GM13976 (cell line): ENCODE data around the gene PRIM2.
"Not testable (repeated sequence)": the region's sequence is repeated elsewhere in the genome, so short reads cannot be mapped to it uniquely, and the experiment has no call there.

ENCODE experiments used
- DNase-seq: peaks from one replicate; pipeline ENCODE4 v3.0.0; 2012; ENCODE audit warnings: low spot score
- CTCF ChIP-seq: IDR thresholded peaks from 2 replicates; pipeline ENCODE4 v1.5.1; 2012; ENCODE audit warnings: borderline replicate concordance, mild to moderate bottlenecking; ENCODE audit not compliant: insufficient read depth; ENCODE audit errors: extremely low read depth, missing control alignments, control extremely low read depth
- in situ Hi-C: fragments of 300-500 bp; cut with MboI; formaldehyde crosslinking; loops from one replicate; pipeline ENCODE4 v1.12.0; 2022; ENCODE audit warnings: low sequenced_read_pairs, mixed read lengths, inconsistent platforms; ENCODE audit not compliant: unreplicated experiment

Gene PRIM2

GRCh38 chr6:57434944-57435343 is 117.5 kb downstream of the PRIM2 start:
- in situ Hi-C loops: no loop called here
- no peak for DNase-seq
- no peak for TF ChIP-seq CTCF

GRCh38 chr6:57435475-57436160 is 118.2 kb downstream of the PRIM2 start:
- no peak for TF ChIP-seq CTCF
- DNase-seq: no peak
- in situ Hi-C loops: no loop called here

GRCh38 chr6:57440735-57441134 is 123.3 kb downstream of the PRIM2 start:
- DNase-seq, in situ Hi-C loops: not testable (repeated sequence)

- DNase-seq, in situ Hi-C loops: not testable (repeated sequence)
Observed at GRCh38 chr6:57442133-57442532, 124.7 kb downstream of the PRIM2 start.

- DNase-seq, in situ Hi-C loops: not testable (repeated sequence)
Observed at GRCh38 chr6:57443181-57443580, 125.8 kb downstream of the PRIM2 start.

GRCh38 chr6:57444787-57445186 is 127.4 kb downstream of the PRIM2 start:
- in situ Hi-C loops, DNase-seq: not testable (repeated sequence)

GRCh38 chr6:57445379-57445778 is 127.9 kb downstream of the PRIM2 start:
- in situ Hi-C loops: not testable (repeated sequence)

GRCh38 chr6:57445790-57446468 is 128.5 kb downstream of the PRIM2 start:
- in situ Hi-C loops, DNase-seq: not testable (repeated sequence)

More at GRCh38 chr6:57445379-57445778, 127.9 kb downstream of the PRIM2 start:
- DNase-seq: not testable (repeated sequence)

GRCh38 chr6:57449496-57450066 is 132.2 kb downstream of the PRIM2 start:
- in situ Hi-C loops, DNase-seq: not testable (repeated sequence)

- in situ Hi-C loops, DNase-seq: not testable (repeated sequence)
Observed at GRCh38 chr6:57459781-57460180, 142.4 kb downstream of the PRIM2 start.

GRCh38 chr6:57461022-57461421 is 143.6 kb downstream of the PRIM2 start:
- DNase-seq, in situ Hi-C loops: not testable (repeated sequence)

- DNase-seq, in situ Hi-C loops: not testable (repeated sequence)
Observed at GRCh38 chr6:57463809-57464208, 146.4 kb downstream of the PRIM2 start.

- in situ Hi-C loops, DNase-seq: not testable (repeated sequence)
Observed at GRCh38 chr6:57465968-57466367, 148.5 kb downstream of the PRIM2 start.
